Measurements from ENCODE around the gene ERBIN. TPM values are rescaled to one million over a fixed set of nuclear protein-coding genes. Genes with fewer than 3 reads are reported as not detected.

ERBIN gene
- polyA plus RNA-seq, 3 donors = 25.2 to 43.3 (median 28.6) TPM

GRCh38 chr5:65916066-65916465 is 10.3 kb upstream of the ERBIN start:
- no peak overlapping the region for H3K27ac Mint-ChIP-seq
- Histone ChIP-seq H3K9me3 (replicated peaks in 1 of 2; ENCODE audit: control insufficient read depth in 1 of 2, insufficient read depth in 1 of 2, low read length in 2 of 2) (no peaks in the 10 kb centered on the region), H3K4me3 (replicated peaks in 1 of 3; ENCODE audit: low read depth in 2 of 3, low read length in 3 of 3) (no peak overlapping the region), H3K79me2 (ENCODE audit: insufficient read depth, low read length) (no peaks in the 10 kb centered on the region), H3K36me3 (replicated peaks in 1 of 2; ENCODE audit: control insufficient read depth in 1 of 2, insufficient read depth in 2 of 2, low read length in 2 of 2) (no peaks in the 10 kb centered on the region), H3K9ac (ENCODE audit: insufficient read depth, low read length, poor library complexity, severe bottlenecking) (no peak overlapping the region), H2AFZ (ENCODE audit: insufficient read depth, low read depth, low read length, poor library complexity, severe bottlenecking) (no peak overlapping the region), H3K4me2 (replicated peaks; ENCODE audit: extremely low read depth, low read length, poor library complexity, severe bottlenecking) (no peak overlapping the region), H4K20me1 (ENCODE audit: insufficient read depth, low read length) (no peaks in the 10 kb centered on the region), H3K4me1 (ENCODE audit: control insufficient read depth in 1 of 2, insufficient read depth in 2 of 2, low read length in 2 of 2) (peaks cover 13 to 18% of the 10 kb centered on the region in 2 donors), H3K27me3 (ENCODE audit: control insufficient read depth in 2 of 2, insufficient read depth in 2 of 2, low read length in 2 of 2) (no peaks in the 10 kb centered on the region), H3K27ac (ENCODE audit: low read depth in 1 of 2, low read length in 2 of 2) (no peak overlapping the region)
- H3K27me3 Mint-ChIP-seq (ENCODE audit: low read depth in 3 of 3) = peaks cover 0 to 5% (median 3%) of the 10 kb centered on the region in 3 donors
- H3K4me1 Mint-ChIP-seq = peaks cover 17% of the 10 kb centered on the region
- no peak for DNase-seq
- no CpG with 5 or more reads among the region's 3 CpGs for WGBS (ENCODE audit: insufficient coverage)
- no peak overlapping the region for H3K4me3 Mint-ChIP-seq
- intact Hi-C loops (cut with micrococcal nuclease) = no loop called here
- TF ChIP-seq CTCF (IDR thresholded peaks at IDR 0.05) = no peak
- no peaks in the 10 kb centered on the region for H3K9me3 Mint-ChIP-seq
- H3K36me3 Mint-ChIP-seq = no peaks in the 10 kb centered on the region

- peaks cover 22% of the 10 kb centered on the region for H3K4me1 Mint-ChIP-seq
- Histone ChIP-seq H3K4me3 (replicated peaks in 1 of 3; ENCODE audit: low read depth in 2 of 3, low read length in 3 of 3) (no peak overlapping the region), H3K4me2 (replicated peaks; ENCODE audit: extremely low read depth, low read length, poor library complexity, severe bottlenecking) (no peak overlapping the region), H3K79me2 (ENCODE audit: insufficient read depth, low read length) (no peaks in the 10 kb centered on the region), H4K20me1 (ENCODE audit: insufficient read depth, low read length) (no peaks in the 10 kb centered on the region), H3K27me3 (ENCODE audit: control insufficient read depth in 2 of 2, insufficient read depth in 2 of 2, low read length in 2 of 2) (no peaks in the 10 kb centered on the region), H3K9ac (ENCODE audit: insufficient read depth, low read length, poor library complexity, severe bottlenecking) (no peak overlapping the region), H2AFZ (ENCODE audit: insufficient read depth, low read depth, low read length, poor library complexity, severe bottlenecking) (no peak overlapping the region), H3K36me3 (replicated peaks in 1 of 2; ENCODE audit: control insufficient read depth in 1 of 2, insufficient read depth in 2 of 2, low read length in 2 of 2) (no peaks in the 10 kb centered on the region), H3K9me3 (replicated peaks in 1 of 2; ENCODE audit: control insufficient read depth in 1 of 2, insufficient read depth in 1 of 2, low read length in 2 of 2) (no peaks in the 10 kb centered on the region), H3K27ac (ENCODE audit: low read depth in 1 of 2, low read length in 2 of 2) (no peak overlapping the region), H3K4me1 (ENCODE audit: control insufficient read depth in 1 of 2, insufficient read depth in 2 of 2, low read length in 2 of 2) (peaks cover 16 to 18% of the 10 kb centered on the region in 2 donors)
- H3K9me3 Mint-ChIP-seq = no peaks in the 10 kb centered on the region
- TF ChIP-seq CTCF (IDR thresholded peaks at IDR 0.05) = no peak
- no CpG with 5 or more reads among the region's 1 CpG for WGBS (ENCODE audit: insufficient coverage)
- DNase-seq = peak in 1 of 3 donors; percentile 5
- intact Hi-C loops (cut with micrococcal nuclease) = no loop called here
- no peak overlapping the region for H3K27ac Mint-ChIP-seq
- peaks cover 0 to 5% (median 3%) of the 10 kb centered on the region in 3 donors for H3K27me3 Mint-ChIP-seq (ENCODE audit: low read depth in 3 of 3)
- H3K4me3 Mint-ChIP-seq = no peak overlapping the region
- no peaks in the 10 kb centered on the region for H3K36me3 Mint-ChIP-seq
Observed at GRCh38 chr5:65916636-65917035, 9.7 kb upstream of the ERBIN start.
